Endodermal cell (in vitro differentiated cells): ENCODE measurements around the gene ERLIN1. TPM values are rescaled to one million over a fixed set of nuclear protein-coding genes. Genes with fewer than 3 reads are reported as not detected.

Experiments used
- DNase-seq: peaks from one replicate; pipeline ENCODE4 v3.0.0-alpha.2; 2017
- H3K27ac ChIP-seq: 2 replicates; pipeline ENCODE4 v1.5.1; 2013; ENCODE audit warnings: mild to moderate bottlenecking, low read depth, low read length, moderate library complexity
- H3K27me3 ChIP-seq: 2 replicates; pipeline ENCODE4 v1.6.1; 2013; ENCODE audit warnings: mild to moderate bottlenecking, low read length, moderate library complexity; ENCODE audit not compliant: insufficient read depth, control insufficient read depth, poor library complexity, severe bottlenecking
- H3K36me3 ChIP-seq: 2 replicates; pipeline ENCODE4 v1.7.0; 2013; ENCODE audit warnings: mild to moderate bottlenecking, low read length, moderate library complexity; ENCODE audit not compliant: control insufficient read depth, insufficient read depth
- H3K4me1 ChIP-seq: one replicate; pipeline ENCODE4 v1.7.0; 2013; ENCODE audit warnings: low read length; ENCODE audit not compliant: control insufficient read depth, insufficient read depth
- H3K4me3 ChIP-seq: 2 replicates; pipeline ENCODE4 v1.5.1; 2013; ENCODE audit warnings: mild to moderate bottlenecking, low read length, moderate library complexity
- H3K9ac ChIP-seq: 2 replicates; pipeline ENCODE4 v1.6.1; 2013; ENCODE audit warnings: mild to moderate bottlenecking, low read length, moderate library complexity; ENCODE audit not compliant: poor library complexity, severe bottlenecking; ENCODE audit errors: extremely low read depth
- H3K9me3 ChIP-seq: 2 replicates; pipeline ENCODE4 v1.6.1; 2013; ENCODE audit warnings: mild to moderate bottlenecking, low read length, moderate library complexity; ENCODE audit not compliant: control insufficient read depth
- H3K27ac Mint-ChIP-seq: 2 replicates; pipeline ENCODE4 v1.8.0; 2020; ENCODE audit warnings: mixed read lengths
- H3K27me3 Mint-ChIP-seq: 2 replicates; pipeline ENCODE4 v1.8.0; 2021; ENCODE audit warnings: mild to moderate bottlenecking, mixed read lengths; ENCODE audit not compliant: insufficient read depth
- H3K36me3 Mint-ChIP-seq: 2 replicates; pipeline ENCODE4 v1.8.0; 2020; ENCODE audit warnings: low read depth, mixed read lengths
- H3K4me1 Mint-ChIP-seq: 2 replicates; pipeline ENCODE4 v1.8.0; 2020; ENCODE audit warnings: mixed read lengths
- H3K4me3 Mint-ChIP-seq: 2 replicates; pipeline ENCODE4 v1.8.0; 2020; ENCODE audit warnings: mild to moderate bottlenecking, moderate library complexity, mixed read lengths
- H3K9me3 Mint-ChIP-seq: 2 replicates; pipeline ENCODE4 v1.8.0; 2020; ENCODE audit warnings: mild to moderate bottlenecking, mixed read lengths
- WGBS, 2 experiments: methylation state at CpG; one replicate each; pipeline versions ENCODE4 v1.1.5 to v1.1.7; 2013; ENCODE audit warnings: missing lambda C conversion rate in 2 of 2, mixed read lengths in 1 of 2; ENCODE audit not compliant: insufficient coverage in 1 of 2, insufficient read length in 1 of 2; 5-methylcytosine and 5-hydroxymethylcytosine counted together
- total RNA-seq, 2 donors: library from RNA; stranded (reverse); fragmentation: NEBNext Ultra II Directional in 1 of 2; extraction: Animal tissue kit (Norgen Biotek cat#: 25700) in 1 of 2; gene quantifications; 2 replicates in 1 of 2; 3 replicates in 1 of 2; pipeline ENCODE4 v1.2.1, GENCODE V29; 2021
- TF ChIP-seq, protein P1 (sequence below): fragments of 200-600 bp; sonication (generic); conservative IDR thresholded peaks from 2 replicates; pipeline ENCODE4 v1.5.0; 2021; ENCODE audit warnings: antibody characterized with exemption, mild to moderate bottlenecking

ERLIN1 gene
- total RNA-seq, 2 donors from 2014 or later, result 35.0 to 42.6 TPM

- no peak overlapping the region for H3K9ac ChIP-seq
- Mint-ChIP-seq H3K27me3 (no peaks in the 10 kb centered on the region), H3K4me1 (peaks cover 11% of the 10 kb centered on the region), H3K9me3 (no peaks in the 10 kb centered on the region), H3K27ac (no peak overlapping the region), H3K36me3 (peaks cover 30% of the 10 kb centered on the region), H3K4me3 (no peak overlapping the region)
- 90 to 93% methylated on average over 2 to 3 of the region's 3 CpGs for WGBS, 2 experiments
- no peaks in the 10 kb centered on the region for H3K9me3 ChIP-seq
- H3K27ac ChIP-seq, result no peak overlapping the region
- peaks cover 4% of the 10 kb centered on the region for H3K4me1 ChIP-seq
- TF ChIP-seq, protein P1, sequence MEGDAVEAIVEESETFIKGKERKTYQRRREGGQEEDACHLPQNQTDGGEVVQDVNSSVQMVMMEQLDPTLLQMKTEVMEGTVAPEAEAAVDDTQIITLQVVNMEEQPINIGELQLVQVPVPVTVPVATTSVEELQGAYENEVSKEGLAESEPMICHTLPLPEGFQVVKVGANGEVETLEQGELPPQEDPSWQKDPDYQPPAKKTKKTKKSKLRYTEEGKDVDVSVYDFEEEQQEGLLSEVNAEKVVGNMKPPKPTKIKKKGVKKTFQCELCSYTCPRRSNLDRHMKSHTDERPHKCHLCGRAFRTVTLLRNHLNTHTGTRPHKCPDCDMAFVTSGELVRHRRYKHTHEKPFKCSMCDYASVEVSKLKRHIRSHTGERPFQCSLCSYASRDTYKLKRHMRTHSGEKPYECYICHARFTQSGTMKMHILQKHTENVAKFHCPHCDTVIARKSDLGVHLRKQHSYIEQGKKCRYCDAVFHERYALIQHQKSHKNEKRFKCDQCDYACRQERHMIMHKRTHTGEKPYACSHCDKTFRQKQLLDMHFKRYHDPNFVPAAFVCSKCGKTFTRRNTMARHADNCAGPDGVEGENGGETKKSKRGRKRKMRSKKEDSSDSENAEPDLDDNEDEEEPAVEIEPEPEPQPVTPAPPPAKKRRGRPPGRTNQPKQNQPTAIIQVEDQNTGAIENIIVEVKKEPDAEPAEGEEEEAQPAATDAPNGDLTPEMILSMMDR, result no peak
- H3K4me3 ChIP-seq, result no peak overlapping the region
- DNase-seq, result no peak
- peaks cover 40% of the 10 kb centered on the region for H3K36me3 ChIP-seq
- no peaks in the 10 kb centered on the region for H3K27me3 ChIP-seq
Observed at GRCh38 chr10:100163704-100164621, 21.9 kb downstream of the ERLIN1 start.

- Histone ChIP-seq H3K4me3 (no peak overlapping the region), H3K4me1 (no peaks in the 10 kb centered on the region), H3K27ac (no peak overlapping the region), H3K36me3 (peaks cover 36% of the 10 kb centered on the region), H3K9ac (no peak overlapping the region), H3K9me3 (no peaks in the 10 kb centered on the region), H3K27me3 (no peaks in the 10 kb centered on the region)
- 100% methylated on average over 3 of the region's 3 CpGs; no CpG with 5 or more reads in 1 of the 2 experiments for WGBS, 2 experiments
- DNase-seq, result no peak
- peaks cover 4% of the 10 kb centered on the region for H3K4me1 Mint-ChIP-seq
- H3K9me3 Mint-ChIP-seq, result no peaks in the 10 kb centered on the region
- H3K36me3 Mint-ChIP-seq, result peaks cover 28% of the 10 kb centered on the region
- no peak overlapping the region for H3K4me3 Mint-ChIP-seq
- TF ChIP-seq, protein P1, result no peak
- H3K27me3 Mint-ChIP-seq, result no peaks in the 10 kb centered on the region
- H3K27ac Mint-ChIP-seq, result no peak overlapping the region
Observed at GRCh38 chr10:100162696-100163095, 23.1 kb downstream of the ERLIN1 start.

DNA sequence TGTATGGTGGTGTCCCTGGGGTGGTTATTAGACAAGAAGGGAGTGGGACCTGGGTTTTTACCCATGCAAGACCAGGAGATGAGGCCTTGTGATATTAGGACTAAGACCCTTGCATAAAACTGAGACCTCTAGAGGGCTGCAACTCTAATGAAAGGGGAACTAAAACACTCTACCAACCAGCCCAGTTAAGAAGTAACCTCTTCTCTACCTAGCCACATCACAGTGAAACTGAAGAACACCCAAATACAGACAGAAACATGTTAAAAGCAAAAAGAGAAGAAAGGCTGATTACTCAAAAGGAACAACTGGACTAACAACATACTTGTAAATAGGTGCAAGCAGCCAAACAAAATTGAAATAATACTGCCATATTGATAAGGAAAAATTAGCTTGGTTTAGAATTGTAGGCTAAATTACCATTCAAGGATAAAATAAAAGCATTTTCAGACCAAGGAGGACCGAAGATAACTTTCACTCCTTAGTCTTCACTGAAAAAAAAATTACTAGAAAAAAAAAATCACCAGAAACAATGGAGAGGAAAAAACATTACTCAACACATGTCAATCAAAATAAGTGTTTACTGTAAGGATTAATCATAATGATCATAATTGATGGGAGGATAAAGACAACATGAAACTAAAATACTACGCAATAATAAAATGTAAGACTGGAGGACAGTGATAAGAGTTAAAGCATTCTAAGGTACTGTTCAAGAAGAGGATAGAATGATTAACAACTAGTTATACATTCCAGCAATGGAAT lies 27.6 kb downstream of the ERLIN1 start:
- peaks cover 43% of the 10 kb centered on the region for H3K36me3 ChIP-seq
- H3K36me3 Mint-ChIP-seq, result peaks cover 55% of the 10 kb centered on the region
- no peak for DNase-seq

More for the DNA sequence above, 27.6 kb downstream of the ERLIN1 start:
- no peak overlapping the region for H3K27ac Mint-ChIP-seq
- Histone ChIP-seq H3K4me3 (no peak overlapping the region), H3K9me3 (no peaks in the 10 kb centered on the region), H3K27ac (no peak overlapping the region), H3K9ac (no peak overlapping the region), H3K4me1 (no peaks in the 10 kb centered on the region), H3K27me3 (no peaks in the 10 kb centered on the region)
- TF ChIP-seq, protein P1, result no peak
- no peaks in the 10 kb centered on the region for H3K4me1 Mint-ChIP-seq
- no peaks in the 10 kb centered on the region for H3K27me3 Mint-ChIP-seq
- H3K4me3 Mint-ChIP-seq, result no peak overlapping the region
- no peaks in the 10 kb centered on the region for H3K9me3 Mint-ChIP-seq
- 100% methylated on average over 2 of the region's 2 CpGs; no CpG with 5 or more reads in 1 of the 2 experiments for WGBS, 2 experiments
